ENCODE results near the gene MMP24.

- no peak for TF ChIP-seq REST (IDR thresholded peaks at IDR 0.05; ENCODE audit: borderline replicate concordance in 1 of 2, low read depth in 1 of 2, low read length in 2 of 2)
- TF ChIP-seq SMARCE1 (IDR thresholded peaks at IDR 0.05; ENCODE audit: borderline replicate concordance) = no peak
- TF ChIP-seq ISL2 (CRISPR knock-in tag; IDR thresholded peaks at IDR 0.05) = no peak
- no peak for TF ChIP-seq NFE2L1 (CRISPR knock-in tag; IDR thresholded peaks at IDR 0.05; ENCODE audit: borderline replicate concordance)
Measured at GRCh38 chr20:35319192-35319870, 92.8 kb downstream of the MMP24 start.

Data from HepG2 (cell line).